ENCODE results near the gene CLRN3. TPM values are rescaled to one million over a fixed set of nuclear protein-coding genes. Genes with fewer than 3 reads are reported as not detected.

CLRN3 gene
- not detected for total RNA-seq

GRCh38 chr10:127892743-127893142, at the start of gene CLRN3:
CLRN3 (minus strand) TSS chr10:127892941; CDS start chr10:127892784, 157 bp downstream.
- DNase-seq (ENCODE audit: low read depth in 2 of 3, low spot score in 2 of 3) = no peak

- DNase-seq (ENCODE audit: low read depth in 2 of 3, low spot score in 2 of 3) = no peak
These were observed 48.3 kb upstream of the CLRN3 start for GRCh38 chr10:127940866-127941640.

GRCh38 chr10:127939786-127940330, 47.1 kb upstream of the CLRN3 start:
- no peak for DNase-seq (ENCODE audit: low read depth in 2 of 3, low spot score in 2 of 3)

- DNase-seq (ENCODE audit: low read depth in 2 of 3, low spot score in 2 of 3) = no peak
These were observed 45.2 kb upstream of the CLRN3 start for GRCh38 chr10:127937915-127938463.

- no peak for DNase-seq (ENCODE audit: low read depth in 2 of 3, low spot score in 2 of 3)
These were observed 44.3 kb upstream of the CLRN3 start for GRCh38 chr10:127937069-127937468.

GRCh38 chr10:127935071-127935561, 42.4 kb upstream of the CLRN3 start:
- DNase-seq (ENCODE audit: low read depth in 2 of 3, low spot score in 2 of 3) = no peak

- no peak for DNase-seq (ENCODE audit: low read depth in 2 of 3, low spot score in 2 of 3)
These were observed 41.6 kb upstream of the CLRN3 start for GRCh38 chr10:127934383-127934782.

- no peak for DNase-seq (ENCODE audit: low read depth in 2 of 3, low spot score in 2 of 3)
These were observed 40.5 kb upstream of the CLRN3 start for GRCh38 chr10:127933271-127933670.

- DNase-seq (ENCODE audit: low read depth in 2 of 3, low spot score in 2 of 3) = no peak
These were observed 40.0 kb upstream of the CLRN3 start for GRCh38 chr10:127932521-127933270.

GRCh38 chr10:127928021-127928806, 35.5 kb upstream of the CLRN3 start:
- DNase-seq (ENCODE audit: low read depth in 2 of 3, low spot score in 2 of 3) = no peak

- DNase-seq (ENCODE audit: low read depth in 2 of 3, low spot score in 2 of 3) = no peak
These were observed 33.7 kb upstream of the CLRN3 start for GRCh38 chr10:127926455-127926854.

- no peak for DNase-seq (ENCODE audit: low read depth in 2 of 3, low spot score in 2 of 3)
These were observed 32.9 kb upstream of the CLRN3 start for GRCh38 chr10:127925471-127926207.

- no peak for DNase-seq (ENCODE audit: low read depth in 2 of 3, low spot score in 2 of 3)
These were observed 30.9 kb upstream of the CLRN3 start for GRCh38 chr10:127923646-127924045.

GRCh38 chr10:127922675-127923366, 30.1 kb upstream of the CLRN3 start:
- DNase-seq (ENCODE audit: low read depth in 2 of 3, low spot score in 2 of 3) = no peak

- DNase-seq (ENCODE audit: low read depth in 2 of 3, low spot score in 2 of 3) = no peak
These were observed 29.5 kb upstream of the CLRN3 start for GRCh38 chr10:127922206-127922605.

- DNase-seq (ENCODE audit: low read depth in 2 of 3, low spot score in 2 of 3) = no peak
These were observed 29.0 kb upstream of the CLRN3 start for GRCh38 chr10:127921753-127922145.

- no peak for DNase-seq (ENCODE audit: low read depth in 2 of 3, low spot score in 2 of 3)
These were observed 28.5 kb upstream of the CLRN3 start for GRCh38 chr10:127921075-127921752.

GRCh38 chr10:127920306-127921074, 27.7 kb upstream of the CLRN3 start:
- DNase-seq (ENCODE audit: low read depth in 2 of 3, low spot score in 2 of 3) = no peak
